Measurements from ENCODE around the gene SURF1. TPM values are rescaled to one million over a fixed set of nuclear protein-coding genes. Genes with fewer than 3 reads are reported as not detected.
"Not testable (repeated sequence)": the region's sequence is repeated elsewhere in the genome, so short reads cannot be mapped to it uniquely, and the experiment has no call there.

SURF1 gene
- total RNA-seq, 1 donor from 2014 or later: 13.9 TPM

DNA sequence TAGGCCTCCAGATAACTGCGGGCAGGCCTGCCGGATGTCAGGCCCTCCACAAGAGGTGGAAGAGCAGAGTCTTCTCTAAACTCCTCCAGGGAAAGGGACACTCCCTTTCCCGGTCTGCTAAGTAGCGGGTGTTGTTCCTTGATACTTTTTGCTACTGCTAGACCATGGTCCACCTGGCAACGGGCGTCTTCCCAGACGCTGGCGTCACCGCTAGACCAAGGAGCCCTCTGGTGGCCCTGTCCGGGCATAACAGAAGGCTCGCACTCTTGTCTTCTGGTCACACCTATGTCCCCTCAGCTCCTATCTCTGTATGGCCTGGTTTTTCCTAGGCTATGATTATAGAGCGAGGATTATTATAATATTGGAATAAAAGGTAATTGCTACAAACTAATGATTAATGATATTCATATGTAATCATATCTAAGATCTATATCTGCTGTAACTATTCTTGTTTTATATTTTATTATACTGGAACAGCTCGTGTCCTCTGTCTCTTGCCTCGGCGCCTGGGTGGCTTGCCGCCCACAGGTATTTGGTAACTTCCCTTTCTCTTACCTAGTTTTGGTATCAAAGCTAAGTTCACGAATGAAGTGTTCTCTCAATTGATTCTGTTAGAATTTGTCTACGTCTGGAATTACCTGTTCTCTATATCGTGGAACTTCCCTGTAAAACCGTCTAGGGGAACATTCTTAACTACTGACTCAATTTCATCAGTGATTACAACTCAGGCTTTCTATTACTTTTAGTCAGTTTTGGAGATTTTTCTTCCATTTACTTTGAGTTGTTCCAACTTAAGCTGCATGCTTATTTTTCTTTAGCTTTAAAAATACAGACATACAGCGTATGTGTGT lies 26.8 kb downstream of the SURF1 start:
- not testable (repeated sequence) for FAIRE-seq; DNase-seq (ENCODE audit: low spot score in 2 of 2)

- DNase-seq (ENCODE audit: low spot score in 2 of 2) (no peak), FAIRE-seq (no peak)
Measured at GRCh38 chr9:133327834-133328484, 28.3 kb downstream of the SURF1 start.

DNA sequence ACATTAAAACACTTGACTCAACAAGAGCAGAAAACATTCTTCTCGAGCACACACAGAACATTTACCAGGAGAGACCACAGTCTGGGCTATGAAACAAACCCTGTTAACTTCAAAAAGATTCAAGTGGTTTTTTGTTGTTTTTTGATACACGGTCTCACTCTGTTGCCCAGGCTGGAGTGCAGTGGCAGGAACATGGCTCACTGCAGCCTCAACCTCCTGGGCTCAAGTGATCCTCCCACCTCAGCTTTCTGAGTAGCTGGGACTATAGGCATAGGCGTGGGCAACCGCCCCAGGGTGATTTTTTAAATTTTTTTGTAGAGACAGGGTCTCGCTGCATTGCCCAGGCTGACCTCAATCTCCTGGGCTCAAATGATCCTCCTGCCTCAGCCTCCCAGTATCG lies 29.3 kb downstream of the SURF1 start:
- not testable (repeated sequence) for DNase-seq (ENCODE audit: low spot score in 2 of 2); FAIRE-seq

- no peak for FAIRE-seq
- DNase-seq (ENCODE audit: low spot score in 2 of 2): no peak
Measured at GRCh38 chr9:133323991-133324703, 32.1 kb downstream of the SURF1 start.

DNA sequence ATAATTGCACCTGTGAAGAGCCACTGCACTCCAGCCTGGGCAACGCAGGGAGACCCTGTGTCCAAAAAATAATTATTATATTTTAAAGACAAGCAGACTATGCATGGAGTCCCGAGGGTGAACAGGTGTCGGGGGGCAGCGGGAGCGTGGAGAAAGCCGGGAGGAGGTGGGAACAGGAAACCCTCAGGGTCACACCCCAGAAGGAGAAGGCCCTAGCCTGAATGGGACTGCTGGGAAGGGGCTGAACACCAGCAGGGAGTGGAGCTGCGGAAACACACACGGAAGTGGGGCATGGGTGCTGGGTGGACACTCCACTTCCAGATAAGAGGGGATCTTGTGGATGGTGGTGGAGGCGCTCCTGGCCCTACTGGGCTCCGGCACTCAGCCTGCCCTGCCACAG lies 33.1 kb downstream of the SURF1 start:
- FAIRE-seq: no peak
- no peak for DNase-seq (ENCODE audit: low spot score in 2 of 2)

DNA sequence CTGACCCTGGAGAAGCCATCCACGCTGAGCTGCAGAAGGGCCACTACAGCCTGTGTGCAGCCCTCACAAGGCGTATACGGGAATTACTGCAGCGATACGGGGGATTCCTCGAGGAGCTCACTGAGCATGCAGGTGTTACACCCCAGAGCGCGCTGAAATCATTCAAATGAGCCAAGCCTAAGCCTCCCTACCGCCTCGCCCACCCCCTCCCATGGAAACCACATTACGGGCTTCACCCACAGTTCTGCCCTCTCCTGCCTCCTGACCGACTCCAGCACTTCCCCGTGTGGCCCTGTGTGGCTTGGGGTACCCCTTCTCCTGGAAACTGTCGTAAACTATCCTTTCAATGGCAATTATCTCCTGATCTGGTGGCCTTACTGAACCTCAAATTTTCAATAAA lies 33.6 kb downstream of the SURF1 start:
- no peak for FAIRE-seq
- no peak for DNase-seq (ENCODE audit: low spot score in 2 of 2)

DNA sequence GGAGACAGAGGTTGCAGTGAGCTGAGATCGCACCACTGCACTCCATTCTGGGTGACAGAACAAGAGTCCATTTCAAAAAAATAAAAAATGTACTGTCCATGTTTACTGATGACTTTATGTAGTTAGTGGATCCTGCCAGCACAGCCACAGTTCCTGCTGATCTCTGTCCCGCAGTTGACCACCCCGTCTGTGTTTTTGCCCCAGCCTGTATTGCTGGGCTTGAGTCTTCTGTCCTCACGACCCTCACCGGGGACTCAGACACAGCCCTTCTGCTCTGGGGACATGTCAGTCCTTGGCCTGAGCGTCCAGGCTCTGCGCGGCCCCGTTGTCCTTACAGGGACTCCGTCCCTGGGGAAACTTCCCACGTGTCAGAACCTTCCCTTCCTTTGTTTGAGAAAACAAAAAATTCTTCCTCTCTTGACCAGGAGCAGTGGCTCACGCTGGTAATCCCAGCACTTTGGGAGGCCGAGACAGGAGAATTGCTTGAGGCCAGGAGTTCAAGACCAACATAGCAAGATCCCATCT lies 34.8 kb downstream of the SURF1 start:
- DNase-seq (ENCODE audit: low spot score in 2 of 2) (no peak), FAIRE-seq (no peak)

GRCh38 chr9:133320421-133320881 lies 35.8 kb downstream of the SURF1 start:
- FAIRE-seq: no peak
- no peak for DNase-seq (ENCODE audit: low spot score in 2 of 2)

GRCh38 chr9:133317551-133317950 lies 38.7 kb downstream of the SURF1 start:
- DNase-seq (ENCODE audit: low spot score in 2 of 2); FAIRE-seq: not testable (repeated sequence)

GRCh38 chr9:133315997-133316396 lies 40.3 kb downstream of the SURF1 start:
- DNase-seq (ENCODE audit: low spot score in 2 of 2): no peak

GRCh38 chr9:133309608-133310007 lies 46.7 kb downstream of the SURF1 start:
- FAIRE-seq (no peak), DNase-seq (ENCODE audit: low spot score in 2 of 2) (no peak)

More at GRCh38 chr9:133315997-133316396, 40.3 kb downstream of the SURF1 start:
- no peak for FAIRE-seq

GRCh38 chr9:133307301-133307700 lies 49.0 kb downstream of the SURF1 start:
- DNase-seq (ENCODE audit: low spot score in 2 of 2): no peak
- FAIRE-seq: no peak

DNA sequence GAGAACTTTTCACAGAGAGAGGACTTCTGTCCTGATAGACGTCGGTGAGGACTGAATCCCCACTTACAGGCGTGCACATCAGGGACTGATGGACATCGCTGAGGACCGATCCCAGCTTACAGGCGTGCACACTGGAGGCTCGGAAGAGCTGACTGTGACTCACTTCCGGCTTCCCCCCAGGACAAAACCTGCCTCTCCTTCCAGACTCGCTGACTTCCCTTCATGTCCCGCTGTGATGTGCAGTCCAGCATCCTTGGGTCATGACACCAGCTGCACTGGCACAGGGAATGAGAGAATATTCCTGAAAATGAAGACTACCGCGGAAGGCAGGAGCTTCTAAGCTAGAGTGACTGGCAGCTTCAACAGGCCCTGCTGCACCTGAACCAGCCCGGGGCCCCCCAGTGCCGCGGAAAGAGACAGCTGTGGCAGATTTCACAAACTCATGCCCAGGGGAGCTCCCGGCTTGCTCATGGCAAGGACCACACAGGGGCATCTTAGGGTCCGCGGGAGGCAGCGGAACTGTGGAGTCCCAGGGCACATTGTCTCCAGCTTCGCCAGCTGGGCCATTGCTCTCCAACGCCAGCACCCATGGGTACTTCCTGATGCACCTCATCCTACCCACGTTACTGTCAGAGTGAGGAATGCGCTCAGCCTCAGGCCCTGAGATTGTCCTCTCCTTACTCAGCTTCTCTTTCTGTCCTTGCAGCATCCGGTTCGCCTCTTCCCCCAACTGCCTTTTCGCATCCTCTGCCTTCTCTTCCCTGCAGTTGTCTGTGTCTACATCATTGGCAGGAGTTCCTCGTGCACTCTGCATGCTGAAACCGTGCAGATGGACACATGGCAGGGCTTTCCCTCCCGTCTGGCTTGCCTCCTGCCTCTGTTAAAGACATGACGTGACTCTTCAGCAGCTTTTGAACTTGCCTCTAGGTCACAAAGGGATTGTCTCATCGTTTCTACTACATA lies 49.8 kb downstream of the SURF1 start:
- no peak for FAIRE-seq
- no peak for DNase-seq (ENCODE audit: low spot score in 2 of 2)

DNA sequence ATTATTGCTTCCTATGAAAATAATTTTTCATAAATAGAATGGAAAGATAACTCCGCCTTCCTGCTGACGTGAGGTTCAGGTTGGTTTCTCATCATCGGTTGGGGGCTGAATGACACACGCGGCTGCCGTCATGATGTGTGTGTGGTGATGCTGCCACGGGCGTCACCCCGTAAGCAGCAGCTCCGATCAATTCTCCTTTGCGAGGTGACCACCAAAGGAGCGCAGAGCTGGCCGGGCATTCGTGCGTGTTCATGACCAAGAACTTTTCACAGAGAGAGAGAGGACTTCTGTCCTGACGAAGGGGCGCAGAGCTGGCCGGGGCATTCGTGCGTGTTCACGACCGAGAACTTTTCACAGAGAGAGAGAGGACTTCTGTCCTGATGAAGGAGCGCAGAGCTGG lies 50.6 kb downstream of the SURF1 start:
- no peak for FAIRE-seq
- no peak for DNase-seq (ENCODE audit: low spot score in 2 of 2)

- DNase-seq (ENCODE audit: low spot score in 2 of 2) (no peak), FAIRE-seq (no peak)
Measured at GRCh38 chr9:133304477-133305377, 51.6 kb downstream of the SURF1 start.

- DNase-seq (ENCODE audit: low spot score in 2 of 2) (no peak), FAIRE-seq (no peak)
Measured at GRCh38 chr9:133304158-133304470, 52.2 kb downstream of the SURF1 start.

GRCh38 chr9:133303266-133304157 lies 52.8 kb downstream of the SURF1 start:
- no peak for DNase-seq (ENCODE audit: low spot score in 2 of 2)
- FAIRE-seq: no peak

Data from frontal cortex (tissue), 4 donors.